NCI-H2029 (cell line): Measurements from ENCODE around the gene GLRA2.

Source experiments
- DNase-seq: peaks from one replicate; lab custom pipeline; 2025; lab: John Stamatoyannopoulos, UW

Gene GLRA2

DNA sequence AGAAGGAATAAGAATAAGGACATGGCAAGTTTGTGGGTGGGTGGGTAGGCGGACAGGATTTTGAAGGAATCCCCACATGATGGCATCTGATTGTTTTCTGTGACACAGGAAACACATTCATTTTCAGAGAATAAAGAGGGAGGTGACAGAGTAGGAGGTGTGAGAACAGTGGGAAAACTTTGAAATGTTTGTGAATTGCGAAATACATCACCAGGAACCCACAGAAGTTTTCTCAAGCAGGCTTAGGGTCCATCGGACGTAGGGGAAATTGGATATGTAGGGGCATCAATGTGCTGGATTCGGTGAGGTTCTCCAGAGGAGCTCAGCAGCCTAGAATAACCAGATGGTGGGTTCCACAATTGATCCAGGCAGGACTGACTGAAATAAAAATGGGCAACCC is 171.6 kb downstream of the GLRA2 start:
- no peak for DNase-seq

DNA sequence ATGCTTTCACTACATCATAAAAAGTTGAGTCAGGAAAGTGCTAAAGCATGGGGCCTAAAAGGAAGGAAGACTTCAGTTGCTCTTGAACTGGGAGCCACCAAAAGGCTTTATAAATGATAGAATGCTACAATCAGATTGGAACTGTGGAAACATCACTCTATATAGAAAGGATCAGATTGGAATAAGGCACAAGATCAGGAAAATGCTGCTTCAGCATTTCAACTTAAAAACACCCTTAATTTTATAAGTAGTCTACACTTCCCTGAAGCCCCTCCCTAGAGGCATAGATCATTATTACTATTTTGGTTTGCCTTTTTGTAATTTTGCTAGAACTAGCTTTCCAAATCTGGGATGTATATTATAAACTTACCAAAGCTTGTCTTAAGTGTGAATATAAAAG is 172.8 kb downstream of the GLRA2 start:
- no peak for DNase-seq

DNA sequence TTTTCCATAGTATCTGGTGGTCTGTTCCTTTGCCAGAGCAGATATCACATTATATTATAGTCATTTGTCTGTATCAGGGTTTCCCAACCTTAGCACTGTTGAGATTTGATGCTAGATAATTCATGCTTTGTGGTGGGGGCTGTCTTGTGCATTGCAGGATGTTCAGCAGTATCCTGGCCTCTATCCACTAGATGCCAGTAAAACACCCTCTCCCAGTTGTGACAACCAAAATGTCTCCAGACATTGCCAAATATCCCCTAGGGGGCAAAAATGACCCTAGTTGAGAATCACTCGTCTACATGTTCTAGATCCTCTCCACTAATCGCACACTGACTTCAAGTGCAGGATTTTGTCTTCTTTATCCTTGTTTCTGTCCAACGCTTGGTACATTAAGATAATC is 182.8 kb downstream of the GLRA2 start:
- no peak for DNase-seq

DNA sequence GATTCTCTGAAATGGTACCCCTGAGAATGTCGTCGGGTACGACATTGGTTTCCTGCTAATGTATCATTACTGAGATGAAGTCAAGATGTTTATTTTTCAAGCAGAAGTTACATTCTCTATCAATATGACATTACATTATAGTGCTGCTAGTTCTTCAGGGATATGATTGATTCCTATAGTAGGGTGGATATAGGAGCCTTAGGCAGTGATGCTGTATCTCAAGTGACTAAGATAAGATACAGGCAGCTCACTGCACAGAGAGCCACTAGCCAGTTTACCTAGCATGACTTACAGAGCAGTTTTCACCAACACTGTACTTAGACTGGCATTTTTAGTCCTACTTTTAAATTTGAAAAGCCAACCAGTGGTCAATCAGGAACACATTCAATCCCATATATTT is 188.6 kb downstream of the GLRA2 start:
- no peak for DNase-seq

DNA sequence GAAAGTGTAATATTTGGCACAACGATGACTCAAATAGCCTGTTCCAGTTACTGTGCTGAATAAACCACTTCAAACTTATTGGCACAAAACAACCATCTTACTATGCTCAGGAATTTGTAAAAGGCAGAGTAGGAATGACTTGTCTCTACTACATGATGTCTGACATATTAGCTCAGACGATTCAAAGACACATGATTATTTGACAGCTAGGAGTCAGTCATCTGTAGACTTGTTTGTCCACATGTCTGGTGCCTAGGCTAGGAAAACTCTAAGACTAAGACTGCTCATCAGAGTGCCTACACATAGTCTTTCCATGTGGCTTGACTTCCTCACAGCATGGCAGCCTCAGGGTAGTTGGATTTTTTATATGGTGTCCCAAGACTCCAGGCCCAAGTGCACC is 189.1 kb downstream of the GLRA2 start:
- DNase-seq: no peak

DNA sequence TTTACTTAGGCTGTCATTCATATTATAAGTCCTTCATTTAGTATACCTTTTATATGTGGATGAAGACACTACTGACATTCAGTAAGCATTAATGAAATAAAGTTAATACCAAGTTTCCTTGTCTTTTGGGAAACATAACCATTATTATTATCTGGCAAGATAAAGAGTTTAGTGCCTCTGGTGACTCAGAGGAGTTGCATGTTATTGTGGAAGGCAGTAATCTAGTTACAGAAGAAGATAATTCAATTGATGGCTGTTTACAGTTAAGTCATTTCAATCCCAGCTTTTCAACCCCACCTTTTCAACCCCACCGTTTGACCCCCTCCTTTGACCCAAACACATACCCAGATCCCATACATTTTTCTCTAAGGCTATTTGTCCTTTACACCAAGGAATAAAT is 199.7 kb downstream of the GLRA2 start:
- no peak for DNase-seq

DNA sequence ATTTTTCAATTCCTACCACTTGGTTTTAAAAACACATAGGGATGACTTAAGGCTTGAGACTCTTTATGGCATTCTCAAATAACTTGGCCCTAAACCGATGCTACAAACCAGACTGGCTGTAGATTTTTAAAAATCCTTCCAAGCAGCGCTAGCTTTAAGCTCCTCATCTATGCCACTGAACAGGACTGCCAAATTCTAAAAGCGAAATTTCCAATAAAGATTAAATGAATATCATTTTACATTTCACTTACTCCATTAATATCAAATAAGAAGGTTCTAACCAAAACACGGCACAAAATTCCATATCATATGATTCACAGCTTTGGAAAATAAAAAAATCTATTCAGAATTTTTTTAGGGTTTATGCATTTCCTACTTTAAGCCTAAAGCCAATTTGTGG is 209.3 kb downstream of the GLRA2 start:
- no peak for DNase-seq

DNA sequence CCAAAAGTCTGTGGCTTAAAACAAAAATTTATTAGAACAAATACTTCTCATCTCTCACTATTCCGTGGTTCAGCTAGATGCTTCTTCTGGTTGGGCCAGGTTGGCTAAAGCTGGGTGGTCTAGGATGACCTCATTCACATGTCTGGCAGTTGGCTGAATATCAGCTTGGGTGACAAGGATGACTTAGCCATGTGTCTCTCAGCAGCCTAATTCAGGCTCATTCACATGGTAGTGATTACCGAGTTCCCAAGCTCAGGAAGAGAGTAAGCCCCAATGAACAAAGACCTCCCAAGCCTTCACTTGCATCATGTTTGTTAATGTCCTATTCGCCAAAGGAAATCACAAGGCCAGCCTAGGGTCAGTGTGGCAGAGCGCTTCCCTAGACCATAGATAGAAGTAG is 224.1 kb downstream of the GLRA2 start:
- no peak for DNase-seq

DNA sequence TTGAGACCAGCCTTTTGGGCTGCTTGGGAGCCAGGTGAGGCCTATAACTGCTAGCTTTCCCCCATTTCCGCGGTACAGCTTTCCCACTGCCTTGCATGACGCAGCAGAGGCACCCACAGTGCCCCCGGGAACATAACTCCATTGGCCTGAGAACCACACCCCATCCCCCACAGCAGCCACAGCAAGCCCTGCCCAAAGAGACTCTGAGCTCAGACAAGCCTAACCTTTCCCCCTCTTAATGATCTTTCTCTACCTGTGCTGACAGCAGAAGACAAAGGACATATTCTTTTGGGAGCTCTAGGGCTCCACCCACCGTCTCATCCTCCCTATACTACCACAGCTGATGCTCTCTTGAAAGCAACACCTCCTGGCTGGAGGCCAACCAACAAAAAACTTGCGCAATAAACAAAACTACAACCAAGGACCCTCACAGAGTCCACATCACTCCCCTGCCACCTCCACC is 228.7 kb downstream of the GLRA2 start:
- DNase-seq: no peak

DNA sequence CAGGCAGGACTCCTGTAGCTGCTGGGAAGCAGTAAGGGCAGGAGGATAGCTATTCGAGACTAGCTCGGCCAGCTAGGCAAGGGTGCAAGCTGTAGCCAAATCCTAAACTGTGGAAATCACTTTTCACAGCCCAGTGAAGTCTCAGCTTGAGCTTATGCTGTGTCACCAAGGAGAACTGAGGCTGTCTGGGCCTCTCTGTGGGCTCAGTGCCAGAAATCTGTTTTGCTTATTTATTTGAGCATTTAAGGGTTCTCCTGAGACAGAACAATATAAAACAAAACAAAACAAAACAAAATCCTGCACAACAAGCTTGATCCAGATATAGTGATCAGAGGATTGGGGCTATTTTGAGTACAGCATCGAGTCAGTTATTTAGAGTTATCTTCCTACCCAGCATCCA is 246.1 kb downstream of the GLRA2 start:
- DNase-seq: no peak

DNA sequence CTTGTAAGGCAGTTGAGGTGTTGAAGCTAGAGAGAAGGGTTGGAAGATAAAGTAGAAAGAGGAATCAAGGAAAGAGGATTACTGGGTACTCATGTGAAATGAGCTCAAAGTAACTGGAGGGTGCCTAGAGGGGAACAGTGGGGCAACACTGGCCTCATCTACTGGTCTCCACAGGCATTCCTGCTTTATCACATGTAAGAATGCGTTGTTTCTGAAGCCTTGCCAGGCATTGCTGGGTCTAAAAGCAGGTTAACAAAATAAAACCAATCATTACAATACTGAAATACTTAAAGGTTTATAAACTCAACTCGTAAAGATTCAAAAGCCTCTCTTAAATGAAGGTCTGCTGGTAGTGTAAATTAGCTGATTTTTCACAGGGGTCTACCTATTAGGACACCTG is 247.6 kb downstream of the GLRA2 start:
- no peak for DNase-seq

DNA sequence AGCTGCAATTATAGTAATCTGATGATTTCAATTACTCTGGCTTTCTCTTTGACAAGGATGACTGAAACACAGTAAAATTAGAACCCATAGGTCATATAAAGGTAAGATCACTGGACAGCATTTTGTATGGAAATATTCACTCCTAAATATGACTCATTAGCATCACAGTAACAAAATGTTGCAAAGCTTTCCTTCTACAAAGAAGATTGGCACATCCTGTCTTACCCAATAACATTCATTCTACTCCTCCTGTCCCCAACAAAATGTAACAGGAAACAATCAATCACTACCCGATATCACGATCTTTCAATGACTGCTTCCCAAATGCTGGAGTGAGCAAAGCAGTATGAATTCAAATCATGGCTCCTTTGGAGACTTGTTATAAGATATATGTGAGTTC is 248.2 kb downstream of the GLRA2 start:
- no peak for DNase-seq

DNA sequence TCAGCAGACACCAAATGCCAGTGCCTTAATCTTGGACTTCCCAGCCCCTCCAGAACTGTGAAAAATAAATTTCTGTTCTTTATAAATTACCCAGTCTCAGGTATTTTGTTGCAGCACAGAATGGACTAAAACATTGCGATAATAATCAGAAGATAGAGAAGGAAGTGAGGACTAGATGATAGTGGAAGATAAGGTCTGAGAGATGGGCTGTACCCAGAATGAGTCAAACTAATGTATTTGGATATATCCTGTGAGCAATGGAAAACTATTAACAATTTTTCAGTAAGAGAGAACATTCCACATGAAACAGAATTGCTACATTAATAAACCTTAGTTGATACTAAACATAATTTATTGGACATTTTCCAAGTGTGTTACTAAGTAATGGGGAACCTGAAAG is 250.2 kb downstream of the GLRA2 start:
- DNase-seq: no peak
